ENCODE measurements around the gene ZBTB17.

DNA sequence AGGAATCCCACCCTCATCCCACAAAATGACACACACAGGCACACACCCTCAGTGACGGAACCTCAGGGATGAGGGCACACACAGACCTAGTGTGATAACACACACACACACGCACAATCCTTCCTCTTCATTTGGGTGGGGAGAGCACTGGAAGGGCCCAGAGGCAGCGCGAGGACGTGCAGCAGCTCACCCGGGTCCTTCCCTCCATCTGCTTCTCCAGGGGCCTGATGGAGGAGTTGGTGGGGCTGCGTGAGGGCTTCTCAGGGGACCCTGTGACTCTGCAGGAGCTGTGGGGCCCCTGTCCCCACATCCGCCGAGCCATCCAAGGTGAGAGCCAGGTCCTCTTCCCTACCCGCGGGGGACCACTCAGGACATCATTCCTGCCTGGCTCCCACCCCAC, 46.5 kb upstream of the ZBTB17 start:
- TF ChIP-seq POLR2AphosphoS5 (IDR thresholded peaks at IDR 0.05; ENCODE audit: low read depth, low read length) (no peak), TAF1 (IDR thresholded peaks at IDR 0.05; ENCODE audit: borderline replicate concordance, insufficient read depth, low read length) (no peak), REST (IDR thresholded peaks at IDR 0.05; ENCODE audit: insufficient read depth in 1 of 2, low read depth in 2 of 2, low read length in 2 of 2) (no peak), SIN3A (IDR thresholded peaks at IDR 0.05; ENCODE audit: borderline replicate concordance, insufficient read depth, low read length) (no peak), FOXP2 (optimal IDR thresholded peaks at IDR 0.05; ENCODE audit: borderline replicate concordance, extremely low read depth, extremely low read length, insufficient read depth) (no peak)

Measured in PFSK-1 (cell line).